GM18909 (cell line): Measurements from ENCODE around the gene CDH6.
A peak's percentile ranks its signal among the peaks of the same experiment; 100 is the strongest.

ENCODE experiments used
- ATAC-seq: cut with Tn5 transposase; IDR thresholded peaks from one replicate; pipeline ENCODE4 v1.9.1; 2021; ENCODE audit warnings: mild to moderate bottlenecking; ENCODE audit not compliant: unreplicated experiment, poor library complexity

The CDH6 gene

GRCh38 chr5:31244921-31245320 is 51.4 kb downstream of the CDH6 start:
- ATAC-seq: no peak

GRCh38 chr5:31247381-31247780 is 53.9 kb downstream of the CDH6 start:
- ATAC-seq: no peak

GRCh38 chr5:31250201-31250600 is 56.7 kb downstream of the CDH6 start:
- ATAC-seq: no peak

- ATAC-seq: no peak
Measured at GRCh38 chr5:31251032-31251431, 57.5 kb downstream of the CDH6 start.

GRCh38 chr5:31255041-31255440 is 61.6 kb downstream of the CDH6 start:
- no peak for ATAC-seq

GRCh38 chr5:31268256-31268655 is 74.8 kb downstream of the CDH6 start:
- no peak for ATAC-seq

GRCh38 chr5:31268686-31269085 is 75.2 kb downstream of the CDH6 start:
- no peak for ATAC-seq

GRCh38 chr5:31269259-31269658 is 75.8 kb downstream of the CDH6 start:
- no peak for ATAC-seq

- ATAC-seq: no peak
Measured at GRCh38 chr5:31270396-31270795, 76.9 kb downstream of the CDH6 start.

GRCh38 chr5:31271567-31271966 is 78.1 kb downstream of the CDH6 start:
- no peak for ATAC-seq

GRCh38 chr5:31273161-31273560 is 79.7 kb downstream of the CDH6 start:
- no peak for ATAC-seq

- ATAC-seq: peak; percentile 87
Measured at GRCh38 chr5:31273631-31274378, 80.3 kb downstream of the CDH6 start.

GRCh38 chr5:31280210-31280609 is 86.7 kb downstream of the CDH6 start:
- ATAC-seq: no peak

GRCh38 chr5:31283326-31283725 is 89.8 kb downstream of the CDH6 start:
- ATAC-seq: no peak

- ATAC-seq: no peak
Measured at GRCh38 chr5:31285025-31285424, 91.5 kb downstream of the CDH6 start.

GRCh38 chr5:31287985-31288384 is 94.5 kb downstream of the CDH6 start:
- ATAC-seq: no peak

GRCh38 chr5:31289429-31289828 is 95.9 kb downstream of the CDH6 start:
- no peak for ATAC-seq

GRCh38 chr5:31291323-31291854 is 97.9 kb downstream of the CDH6 start:
- no peak for ATAC-seq

GRCh38 chr5:31300501-31300900 is 107.0 kb downstream of the CDH6 start:
- no peak for ATAC-seq

- ATAC-seq: no peak
Measured at GRCh38 chr5:31301833-31302232, 108.3 kb downstream of the CDH6 start.

- no peak for ATAC-seq
Measured at GRCh38 chr5:31303688-31304087, 110.2 kb downstream of the CDH6 start.

GRCh38 chr5:31317665-31318064 is 124.2 kb downstream of the CDH6 start:
- ATAC-seq: no peak
